H9 (cell line): ENCODE measurements around the gene SELENOH. TPM values are rescaled to one million over a fixed set of nuclear protein-coding genes. Genes with fewer than 3 reads are reported as not detected.

Source experiments
- DNase-seq: peaks from one replicate; pipeline ENCODE4 v3.0.0-alpha.2; 2017
- H2AFZ ChIP-seq: one replicate; pipeline ENCODE4 v1.6.1; 2013; ENCODE audit warnings: mild to moderate bottlenecking, low read length, control low read depth, moderate library complexity
- H2AK5ac ChIP-seq: 2 replicates; pipeline ENCODE4 v1.6.1; 2013; ENCODE audit warnings: low read length, control low read depth, mixed read lengths; ENCODE audit not compliant: insufficient read length
- H2BK120ac ChIP-seq: one replicate; pipeline ENCODE4 v1.6.1; 2013; ENCODE audit warnings: low read depth, mild to moderate bottlenecking, low read length, control low read depth, inconsistent platforms; ENCODE audit not compliant: poor library complexity, severe bottlenecking
- H2BK12ac ChIP-seq: 2 replicates; pipeline ENCODE4 v1.6.1; 2013; ENCODE audit warnings: low read length, control low read depth, mixed read lengths, low read depth; ENCODE audit not compliant: insufficient read length
- H2BK15ac ChIP-seq: 2 replicates; pipeline ENCODE4 v1.6.1; 2013; ENCODE audit warnings: low read depth, low read length, control low read depth
- H2BK20ac ChIP-seq: one replicate; pipeline ENCODE4 v1.6.1; 2013; ENCODE audit warnings: low read depth, mild to moderate bottlenecking, low read length, control low read depth, inconsistent platforms; ENCODE audit not compliant: poor library complexity, severe bottlenecking
- H2BK5ac ChIP-seq: 2 replicates; pipeline ENCODE4 v1.6.1; 2013; ENCODE audit warnings: low read length, control low read depth, mixed read lengths; ENCODE audit not compliant: insufficient read length
- H3K14ac ChIP-seq: 2 replicates; pipeline ENCODE4 v1.6.1; 2013; ENCODE audit warnings: low read length, control low read depth; ENCODE audit not compliant: insufficient read depth
- H3K18ac ChIP-seq: 2 replicates; pipeline ENCODE4 v1.6.1; 2013; ENCODE audit warnings: low read depth, mild to moderate bottlenecking, mixed read lengths, low read length, control low read depth; ENCODE audit not compliant: insufficient read length
- H3K23ac ChIP-seq: 2 replicates; pipeline ENCODE4 v1.6.1; 2013; ENCODE audit warnings: low read length, control low read depth, mixed read lengths, low read depth; ENCODE audit not compliant: insufficient read length
- H3K23me2 ChIP-seq: 2 replicates; pipeline ENCODE4 v1.6.1; 2013; ENCODE audit warnings: low read depth, mild to moderate bottlenecking, mixed read lengths, low read length, control low read depth; ENCODE audit not compliant: insufficient read length, poor library complexity, severe bottlenecking
- H3K27ac ChIP-seq: 2 replicates; pipeline ENCODE4 v1.5.1; 2013; ENCODE audit warnings: low read length, control low read depth, mixed read lengths, low read depth; ENCODE audit not compliant: insufficient read length
- H3K27me3 ChIP-seq: 2 replicates; pipeline ENCODE4 v1.6.1; 2013; ENCODE audit warnings: low read length, control low read depth, inconsistent platforms; ENCODE audit not compliant: insufficient read depth
- H3K4ac ChIP-seq: 2 replicates; pipeline ENCODE4 v1.6.1; 2013; ENCODE audit warnings: low read depth, mild to moderate bottlenecking, control low read depth, inconsistent platforms, low read length, moderate library complexity
- H3K4me1 ChIP-seq: 2 replicates; pipeline ENCODE4 v1.6.1; 2013; ENCODE audit warnings: low read length, control low read depth, inconsistent platforms; ENCODE audit not compliant: insufficient read depth
- H3K4me2 ChIP-seq: 2 replicates; pipeline ENCODE4 v1.6.1; 2013; ENCODE audit warnings: low read length, control low read depth, mixed read lengths; ENCODE audit not compliant: insufficient read length, insufficient read depth
- H3K56ac ChIP-seq: 2 replicates; pipeline ENCODE4 v1.6.1; 2013; ENCODE audit warnings: low read depth, mild to moderate bottlenecking, mixed read lengths, low read length, control low read depth; ENCODE audit not compliant: insufficient read length
- H3K79me1 ChIP-seq: 2 replicates; pipeline ENCODE4 v1.6.1; 2013; ENCODE audit warnings: low read depth, mild to moderate bottlenecking, moderate library complexity, low read length, control low read depth, inconsistent platforms; ENCODE audit not compliant: insufficient read depth, poor library complexity, severe bottlenecking
- H3K79me2 ChIP-seq: 2 replicates; pipeline ENCODE4 v1.6.1; 2013; ENCODE audit warnings: low read length, control low read depth, inconsistent platforms; ENCODE audit not compliant: insufficient read depth
- H3K9ac ChIP-seq: 2 replicates; pipeline ENCODE4 v1.6.1; 2013; ENCODE audit warnings: low read length, control low read depth, mixed read lengths; ENCODE audit not compliant: insufficient read length; ENCODE audit errors: extremely low read depth
- H3K9me3 ChIP-seq: one replicate; pipeline ENCODE4 v1.6.1; 2013; ENCODE audit warnings: low read depth, low read length, inconsistent platforms; ENCODE audit not compliant: control insufficient read depth
- H3T11ph ChIP-seq: one replicate; pipeline ENCODE4 v1.6.1; 2013; ENCODE audit warnings: mild to moderate bottlenecking, low read length, control low read depth, inconsistent platforms
- H4K20me1 ChIP-seq: one replicate; pipeline ENCODE4 v1.6.1; 2013; ENCODE audit not compliant: control insufficient read depth, insufficient read length, insufficient read depth
- H4K5ac ChIP-seq: 2 replicates; pipeline ENCODE4 v1.6.1; 2013; ENCODE audit warnings: low read depth, mild to moderate bottlenecking, mixed read lengths, low read length, control low read depth; ENCODE audit not compliant: insufficient read length
- H4K8ac ChIP-seq: replicated peaks from 2 replicates; pipeline ENCODE4 v1.6.1; 2013; ENCODE audit warnings: low read length, control low read depth, mixed read lengths, low read depth; ENCODE audit not compliant: insufficient read length
- H4K91ac ChIP-seq: 2 replicates; pipeline ENCODE4 v1.6.1; 2013; ENCODE audit warnings: low read depth, mild to moderate bottlenecking, moderate library complexity, mixed read lengths, low read length, control low read depth; ENCODE audit not compliant: insufficient read length
- H3K27ac Mint-ChIP-seq, 3 experiments: 2 replicates in 2 of 3; 3 replicates in 1 of 3; pipeline ENCODE4 v1.8.0; 2020 to 2021; ENCODE audit warnings: mixed read lengths in 3 of 3, mild to moderate bottlenecking in 1 of 3, moderate library complexity in 1 of 3
- H3K27me3 Mint-ChIP-seq: 2 replicates; pipeline ENCODE4 v1.8.0; 2021; ENCODE audit warnings: low read depth, mild to moderate bottlenecking, moderate library complexity, mixed read lengths
- H3K36me3 Mint-ChIP-seq, 3 experiments: 2 replicates in 2 of 3; 3 replicates in 1 of 3; pipeline ENCODE4 v1.8.0; 2020 to 2021; ENCODE audit warnings: low read depth in 3 of 3, mixed read lengths in 3 of 3; ENCODE audit not compliant: insufficient read depth in 1 of 3
- H3K4me1 Mint-ChIP-seq, 2 experiments: 2 replicates each; pipeline ENCODE4 v1.8.0; 2020; ENCODE audit warnings: mixed read lengths in 2 of 2
- H3K4me3 Mint-ChIP-seq, 2 experiments: 2 replicates in 1 of 2; 3 replicates in 1 of 2; pipeline ENCODE4 v1.8.0; 2020 to 2021; ENCODE audit warnings: mild to moderate bottlenecking in 2 of 2, mixed read lengths in 2 of 2, moderate library complexity in 1 of 2
- H3K9me3 Mint-ChIP-seq, 2 experiments: 2 replicates in 1 of 2; 3 replicates in 1 of 2; pipeline ENCODE4 v1.8.0; 2020; ENCODE audit warnings: mild to moderate bottlenecking in 2 of 2, mixed read lengths in 2 of 2, moderate library complexity in 1 of 2
- CTCF ChIP-seq: fragments of 200-600 bp; sonication (generic); conservative IDR thresholded peaks from 3 replicates; pipeline ENCODE4 v1.8.0; 2021; ENCODE audit warnings: antibody characterized with exemption, mild to moderate bottlenecking
- WGBS: extraction: QIAGEN DNeasy Blood & Tissue Kit; methylation state at CpG from one replicate; pipeline ENCODE4 v1.1.7; 2013; ENCODE audit warnings: missing lambda C conversion rate, low lambda C conversion rate, mixed read lengths; ENCODE audit not compliant: insufficient read length; ENCODE audit errors: extremely low coverage; 5-methylcytosine and 5-hydroxymethylcytosine counted together
- total RNA-seq: library from RNA; stranded (reverse); gene quantifications from 2 replicates; pipeline ENCODE4 v1.2.1, GENCODE V29; 2021

The SELENOH gene
- total RNA-seq, 1 experiment from 2014 or later: 251 TPM

- Mint-ChIP-seq H3K9me3 (peaks cover 3 to 4% of the 10 kb centered on the region in 2 experiments; a peak in 4 of 5 replicates), H3K36me3 (peaks cover 12 to 16% (median 15%) of the 10 kb centered on the region in 3 experiments), H3K27ac (peak within 1 kb of the TSS; percentile 99 to 100 (median 100)), H3K4me3 (peak within 1 kb of the TSS; percentile 100), H3K27me3 (no peaks in the 10 kb centered on the region), H3K4me1 (peaks cover 13 to 22% of the 10 kb centered on the region in 2 experiments)
- Histone ChIP-seq H3K9me3 (no peaks in the 10 kb centered on the region), H3K14ac (peak within 1 kb of the TSS; percentile 94), H3K27me3 (no peaks in the 10 kb centered on the region), H3K79me1 (no peaks in the 10 kb centered on the region), H3K56ac (no peak within 1 kb of the TSS), H3K4me1 (no peaks in the 10 kb centered on the region), H2BK15ac (no peak within 1 kb of the TSS), H3K27ac (peak within 1 kb of the TSS; percentile 13), H2BK120ac (no peak within 1 kb of the TSS), H2BK20ac (no peak within 1 kb of the TSS), H3K4me2 (peak within 1 kb of the TSS; percentile 74), H3K18ac (peak within 1 kb of the TSS; percentile 87), H3T11ph (no peak within 1 kb of the TSS), H3K9ac (peak within 1 kb of the TSS; percentile 96), H3K23me2 (no peaks in the 10 kb centered on the region), H4K91ac (no peak within 1 kb of the TSS), H3K4ac (no peak within 1 kb of the TSS), H2BK5ac (peak within 1 kb of the TSS; percentile 15), H2AK5ac (no peak within 1 kb of the TSS), H3K23ac (no peak within 1 kb of the TSS), H3K79me2 (peaks cover 21% of the 10 kb centered on the region; the same call in 1 of the 2 replicates), H4K8ac (no peak within 1 kb of the TSS), H2BK12ac (no peak within 1 kb of the TSS), H4K5ac (peak within 1 kb of the TSS; percentile 17), H2AFZ (no peak within 1 kb of the TSS), H4K20me1 (no peaks in the 10 kb centered on the region)
- no CpG with 5 or more reads among the region's 51 CpGs for WGBS
- no peak for TF ChIP-seq CTCF
- peak; percentile 98 for DNase-seq
Measured at GRCh38 chr11:57711414-57712255, 29.7 kb upstream of the SELENOH start, which contains the start of gene MED19. Gene MED19 (minus strand): TSS chr11:57712215. CDS start chr11:57712179, 36 bp downstream.
